CD4-positive, alpha-beta T cell treated with Interleukin-2 at 100 ng/mL for 4 hours (primary cell): ENCODE data around the gene NGF.
"Not testable (repeated sequence)": the region's sequence is repeated elsewhere in the genome, so short reads cannot be mapped to it uniquely, and the experiment has no call there.

ENCODE experiments used
- DNase-seq: peaks from one replicate; pipeline ENCODE4 v3.0.0-alpha.2; 2020; ENCODE audit warnings: low spot score

NGF gene

DNA sequence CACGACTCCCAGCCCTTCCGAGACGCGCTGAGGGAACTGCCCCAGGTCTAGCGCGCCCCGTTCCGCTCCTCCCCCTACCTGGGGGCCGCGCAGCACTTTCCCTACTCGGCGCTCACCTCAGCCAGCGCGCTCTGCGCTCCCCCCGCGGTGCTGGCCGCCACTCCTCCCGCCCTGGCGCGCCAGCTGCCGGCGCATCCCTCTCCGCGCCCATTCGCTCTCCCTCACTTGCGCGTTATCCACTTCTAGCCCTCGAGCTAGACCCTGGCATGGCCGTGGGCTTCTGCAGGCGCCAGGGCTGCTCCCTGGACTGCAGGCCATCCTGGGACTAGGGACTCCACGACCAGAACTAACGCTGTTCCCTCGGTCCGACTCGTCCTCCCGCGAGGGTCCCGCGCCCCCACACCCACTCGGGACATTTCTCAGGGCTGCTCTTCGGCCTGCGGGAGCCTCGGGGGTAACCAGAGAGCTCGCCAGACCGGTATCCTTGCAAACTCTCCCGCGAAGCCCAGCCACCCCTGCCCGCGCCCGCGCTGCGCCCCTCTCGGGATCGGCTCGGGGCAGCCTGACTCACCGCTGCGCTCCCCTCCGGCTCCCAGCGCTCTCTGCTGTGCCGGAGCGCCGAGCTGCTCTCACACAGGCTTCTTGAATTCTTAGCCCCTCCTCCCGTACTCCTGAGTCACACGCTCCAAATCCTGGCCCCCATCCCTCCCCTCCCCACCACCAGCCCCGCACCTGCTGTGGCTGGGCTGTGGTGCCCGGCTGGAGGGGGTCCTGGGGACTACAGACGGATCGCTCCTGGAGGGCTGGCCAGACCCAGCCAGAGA, at the start of gene NGF:
TSS of gene NGF (minus strand) at position 617 of the 824 bp plus-strand sequence. CDS start 51,454 bp downstream, outside the sequence.
- DNase-seq, result no peak

GRCh38 chr1:115383455-115383854, 45.4 kb upstream of the NGF start:
- DNase-seq, result not testable (repeated sequence)

- DNase-seq, result no peak
Observed at GRCh38 chr1:115379943-115380342, 41.9 kb upstream of the NGF start.

DNA sequence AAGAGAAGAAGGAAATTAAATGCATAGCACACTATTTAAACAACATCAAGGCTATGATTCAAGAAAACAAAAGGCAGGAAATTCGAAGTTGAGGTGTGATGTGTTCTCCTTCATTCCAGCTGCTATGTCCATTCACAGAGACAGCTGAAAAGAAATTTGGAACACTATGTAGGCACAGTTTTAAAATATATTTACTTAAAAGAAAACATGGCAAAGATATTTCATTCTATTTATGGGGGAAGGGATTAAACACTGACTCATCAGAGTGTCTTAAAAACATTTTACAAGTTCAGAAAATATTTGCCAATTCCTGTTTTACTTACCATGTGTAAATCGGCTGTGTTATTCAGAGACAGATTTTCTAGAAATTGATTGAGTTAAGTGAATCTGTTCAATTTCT, 39.4 kb upstream of the NGF start:
- no peak for DNase-seq

GRCh38 chr1:115374598-115374997, 36.5 kb upstream of the NGF start:
- no peak for DNase-seq

GRCh38 chr1:115373305-115373704, 35.3 kb upstream of the NGF start:
- DNase-seq, result no peak

- no peak for DNase-seq
Observed at GRCh38 chr1:115365738-115366137, 27.7 kb upstream of the NGF start.

GRCh38 chr1:115364780-115365155, 26.7 kb upstream of the NGF start:
- no peak for DNase-seq

- DNase-seq, result no peak
Observed at GRCh38 chr1:115364046-115364779, 26.2 kb upstream of the NGF start.

- no peak for DNase-seq
Observed at GRCh38 chr1:115363171-115363570, 25.1 kb upstream of the NGF start.

- DNase-seq, result not testable (repeated sequence)
Observed at GRCh38 chr1:115360505-115361129, 22.6 kb upstream of the NGF start.

DNA sequence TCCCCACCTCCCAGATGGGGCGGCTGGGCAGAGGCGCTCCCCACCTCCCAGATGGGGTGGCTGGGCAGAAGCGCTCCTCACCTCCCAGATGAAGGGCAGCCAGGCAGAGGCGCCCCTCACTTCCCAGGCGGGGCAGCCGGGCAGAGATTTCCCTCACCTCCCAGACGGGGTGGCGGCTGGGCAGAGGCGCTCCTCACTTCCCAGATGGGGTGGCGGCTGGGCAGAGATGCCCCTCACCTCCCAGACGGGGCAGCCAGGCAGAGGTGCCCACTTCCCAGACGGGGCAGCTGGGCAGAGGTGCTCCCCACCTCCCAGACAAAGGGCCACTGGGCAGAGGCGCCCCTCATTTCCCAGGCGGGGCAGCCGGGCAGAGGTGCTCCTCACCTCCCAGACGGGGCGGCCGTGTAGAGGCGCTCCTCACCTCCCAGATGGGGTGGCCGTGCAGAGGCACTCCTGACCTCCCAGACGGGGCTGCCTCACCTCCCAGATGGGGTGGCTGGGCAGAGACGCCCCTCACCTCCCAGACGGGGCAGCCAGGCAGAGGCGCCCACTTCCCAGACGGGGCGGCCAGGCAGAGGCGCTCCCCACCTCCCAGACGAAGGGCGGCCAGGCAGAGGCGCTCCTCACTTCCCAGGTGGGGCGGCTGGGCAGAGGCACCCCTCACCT, 21.9 kb upstream of the NGF start:
- not testable (repeated sequence) for DNase-seq

GRCh38 chr1:115356356-115356755, 18.3 kb upstream of the NGF start:
- DNase-seq, result no peak

- no peak for DNase-seq
Observed at GRCh38 chr1:115355069-115355468, 17.0 kb upstream of the NGF start.

DNA sequence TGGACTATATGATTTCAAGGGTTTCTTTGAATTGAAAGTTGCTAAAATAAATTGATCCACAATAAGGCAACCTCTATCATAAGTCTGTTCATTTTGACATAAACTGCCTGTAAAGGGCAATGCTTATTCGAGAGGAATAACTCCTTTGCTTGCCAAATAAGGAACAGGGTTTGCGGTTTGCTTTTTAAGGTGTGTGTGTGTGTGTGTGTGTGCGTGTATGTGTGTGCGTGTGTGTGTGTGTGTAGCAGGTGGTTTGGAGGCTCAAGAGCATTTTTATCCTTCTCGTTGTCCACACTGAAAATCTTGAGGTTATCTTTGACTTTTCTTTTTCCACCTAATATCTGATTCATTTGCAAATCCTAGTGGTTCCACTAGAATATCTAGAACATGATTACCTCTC, 13.1 kb upstream of the NGF start:
- DNase-seq, result no peak

DNA sequence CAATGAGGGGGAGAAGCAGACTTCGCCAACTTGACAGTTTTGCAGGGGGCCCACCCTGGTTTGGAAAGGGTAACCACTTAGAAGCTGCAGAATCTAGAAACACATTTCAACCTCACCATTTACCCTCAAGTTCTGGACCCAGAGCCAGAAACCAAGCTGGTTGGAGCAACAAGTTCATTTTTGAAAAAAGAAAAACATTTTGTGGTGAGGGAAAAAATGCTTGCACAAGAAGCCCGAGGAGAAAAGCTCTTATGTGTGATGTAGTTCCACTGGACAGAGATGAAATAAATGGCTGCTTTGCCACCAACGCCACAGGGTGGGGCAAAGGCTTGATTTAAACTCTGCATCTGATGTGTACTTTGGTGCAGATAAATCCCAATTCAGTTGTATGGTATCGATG, 10.6 kb upstream of the NGF start:
- no peak for DNase-seq

DNA sequence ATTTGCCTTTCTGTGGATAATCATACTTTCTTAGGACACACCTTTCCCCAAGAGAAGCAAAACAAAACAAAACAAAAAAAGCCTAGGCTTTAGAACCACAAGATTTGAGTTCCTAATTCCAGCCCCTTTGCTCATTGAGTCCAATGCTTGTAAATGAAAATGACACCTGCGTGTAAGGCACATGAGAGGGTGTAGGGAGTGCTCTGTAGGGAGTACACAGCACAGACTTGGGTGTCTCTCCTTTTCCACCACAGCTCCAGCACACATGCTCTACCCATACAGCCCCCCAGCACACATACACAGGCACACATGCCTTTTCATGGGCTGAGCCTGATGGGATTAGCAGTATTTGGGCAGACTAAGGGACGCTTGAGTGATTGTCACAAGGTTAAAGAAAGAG, 9.2 kb upstream of the NGF start:
- no peak for DNase-seq

GRCh38 chr1:115343200-115343737, 5.2 kb upstream of the NGF start:
- no peak for DNase-seq

- no peak for DNase-seq
Observed at GRCh38 chr1:115341948-115342347, 3.9 kb upstream of the NGF start.

GRCh38 chr1:115340879-115341278, 2.8 kb upstream of the NGF start:
- no peak for DNase-seq

GRCh38 chr1:115338457-115338820, 390 bp upstream of the NGF start:
- no peak for DNase-seq

DNA sequence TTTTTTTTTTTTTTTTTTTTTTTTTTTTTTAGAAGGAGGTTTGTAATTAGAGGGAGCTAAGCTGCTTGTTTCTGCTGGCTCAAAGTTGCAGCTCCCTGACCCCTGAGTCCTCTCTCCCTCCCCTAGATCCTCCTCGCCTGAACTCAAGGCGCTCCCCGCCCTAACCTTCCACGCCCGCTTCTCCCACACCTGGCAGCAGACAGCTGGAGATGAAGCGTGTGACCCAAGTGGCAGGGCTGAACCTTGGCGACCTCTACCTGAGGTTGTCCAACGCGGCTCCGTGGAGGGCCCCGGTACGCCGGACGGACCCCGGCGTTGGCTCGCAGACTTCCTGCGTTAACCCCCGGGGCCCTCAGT, 795 bp downstream of the NGF start:
- DNase-seq, result no peak
